ENCODE data around the gene WASF2. TPM values are rescaled to one million over a fixed set of nuclear protein-coding genes. Genes with fewer than 3 reads are reported as not detected.

The WASF2 gene
- total and polyA plus RNA-seq, 11 donors = 14.2 to 103 (median 47.9) TPM

DNA sequence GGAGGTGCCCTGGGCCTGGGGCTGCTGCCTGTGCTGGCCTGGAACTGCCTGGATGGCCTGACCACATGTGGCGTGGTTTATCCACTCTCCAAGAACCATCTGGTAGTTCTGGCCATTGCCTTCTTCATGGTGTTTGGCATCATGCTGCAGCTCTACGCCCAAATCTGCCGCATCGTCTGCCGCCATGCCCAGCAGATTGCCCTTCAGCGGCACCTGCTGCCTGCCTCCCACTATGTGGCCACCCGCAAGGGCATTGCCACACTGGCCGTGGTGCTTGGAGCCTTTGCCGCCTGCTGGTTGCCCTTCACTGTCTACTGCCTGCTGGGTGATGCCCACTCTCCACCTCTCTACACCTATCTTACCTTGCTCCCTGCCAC, 95.7 kb downstream of the WASF2 start:
- DNase-seq = no peak
- intact Hi-C loops (cut with DNase I) = loop anchor here (1.0 to 10.0 kb wide), 13 partner anchors 37 to 349 kb away; no protein-coding TSS in a partner anchor
- TF ChIP-seq POLR2A (IDR thresholded peaks at IDR 0.05) = no peak
- TF ChIP-seq, protein P1, sequence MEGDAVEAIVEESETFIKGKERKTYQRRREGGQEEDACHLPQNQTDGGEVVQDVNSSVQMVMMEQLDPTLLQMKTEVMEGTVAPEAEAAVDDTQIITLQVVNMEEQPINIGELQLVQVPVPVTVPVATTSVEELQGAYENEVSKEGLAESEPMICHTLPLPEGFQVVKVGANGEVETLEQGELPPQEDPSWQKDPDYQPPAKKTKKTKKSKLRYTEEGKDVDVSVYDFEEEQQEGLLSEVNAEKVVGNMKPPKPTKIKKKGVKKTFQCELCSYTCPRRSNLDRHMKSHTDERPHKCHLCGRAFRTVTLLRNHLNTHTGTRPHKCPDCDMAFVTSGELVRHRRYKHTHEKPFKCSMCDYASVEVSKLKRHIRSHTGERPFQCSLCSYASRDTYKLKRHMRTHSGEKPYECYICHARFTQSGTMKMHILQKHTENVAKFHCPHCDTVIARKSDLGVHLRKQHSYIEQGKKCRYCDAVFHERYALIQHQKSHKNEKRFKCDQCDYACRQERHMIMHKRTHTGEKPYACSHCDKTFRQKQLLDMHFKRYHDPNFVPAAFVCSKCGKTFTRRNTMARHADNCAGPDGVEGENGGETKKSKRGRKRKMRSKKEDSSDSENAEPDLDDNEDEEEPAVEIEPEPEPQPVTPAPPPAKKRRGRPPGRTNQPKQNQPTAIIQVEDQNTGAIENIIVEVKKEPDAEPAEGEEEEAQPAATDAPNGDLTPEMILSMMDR (IDR thresholded peaks at IDR 0.05) = no peak
- H3K27me3 ChIP-seq = no peaks in the 10 kb centered on the region
- no peak for ATAC-seq
- no peak overlapping the region for H3K27ac ChIP-seq
- H3K4me3 ChIP-seq = no peak overlapping the region
- WGBS, 4 donors = 94 to 98% (median 97%) methylated on average over 9 of the region's 9 CpGs
- H3K4me1 ChIP-seq = peaks cover 7 to 60% (median 37%) of the 10 kb centered on the region in 12 donors
- no peaks in the 10 kb centered on the region for H3K9me3 ChIP-seq
- H3K36me3 ChIP-seq = no peaks in the 10 kb centered on the region

DNA sequence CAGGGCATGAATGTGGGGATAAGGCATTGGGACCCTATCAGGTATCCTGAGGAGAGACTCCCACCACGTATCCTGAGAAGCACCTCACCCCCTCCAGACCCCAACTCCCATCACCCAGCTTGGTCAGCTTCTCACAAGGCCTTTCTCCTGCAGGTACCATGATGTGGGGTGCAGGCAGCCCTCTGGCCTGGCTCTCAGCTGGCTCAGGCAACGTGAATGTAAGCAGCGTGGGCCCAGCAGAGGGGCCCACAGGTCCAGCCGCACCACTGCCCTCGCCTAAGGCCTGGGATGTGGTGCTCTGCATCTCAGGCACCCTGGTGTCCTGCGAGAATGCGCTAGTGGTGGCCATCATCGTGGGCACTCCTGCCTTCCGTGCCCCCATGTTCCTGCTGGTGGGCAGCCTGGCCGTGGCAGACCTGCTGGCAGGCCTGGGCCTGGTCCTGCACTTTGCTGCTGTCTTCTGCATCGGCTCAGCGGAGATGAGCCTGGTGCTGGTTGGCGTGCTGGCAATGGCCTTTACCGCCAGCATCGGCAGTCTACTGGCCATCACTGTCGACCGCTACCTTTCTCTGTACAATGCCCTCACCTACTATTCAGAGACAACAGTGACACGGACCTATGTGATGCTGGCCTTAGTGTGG, 96.2 kb downstream of the WASF2 start:
- Histone ChIP-seq H3K4me3 (no peak overlapping the region), H3K36me3 (no peaks in the 10 kb centered on the region), H3K27ac (no peak overlapping the region), H3K9me3 (no peaks in the 10 kb centered on the region), H3K4me1 (peaks cover 7 to 56% (median 32%) of the 10 kb centered on the region in 12 donors), H3K27me3 (no peaks in the 10 kb centered on the region)
- ATAC-seq = no peak
- WGBS, 4 donors = 95 to 97% (median 96%) methylated on average over 12 to 18 of the region's 18 CpGs
- intact Hi-C loops (cut with DNase I) = loop anchor here (1.0 to 10.0 kb wide), 14 partner anchors 29 to 349 kb away; no protein-coding TSS in a partner anchor
- DNase-seq = no peak
- no peak for TF ChIP-seq POLR2A (IDR thresholded peaks at IDR 0.05)
- TF ChIP-seq, protein P1 (IDR thresholded peaks at IDR 0.05) = no peak

DNA sequence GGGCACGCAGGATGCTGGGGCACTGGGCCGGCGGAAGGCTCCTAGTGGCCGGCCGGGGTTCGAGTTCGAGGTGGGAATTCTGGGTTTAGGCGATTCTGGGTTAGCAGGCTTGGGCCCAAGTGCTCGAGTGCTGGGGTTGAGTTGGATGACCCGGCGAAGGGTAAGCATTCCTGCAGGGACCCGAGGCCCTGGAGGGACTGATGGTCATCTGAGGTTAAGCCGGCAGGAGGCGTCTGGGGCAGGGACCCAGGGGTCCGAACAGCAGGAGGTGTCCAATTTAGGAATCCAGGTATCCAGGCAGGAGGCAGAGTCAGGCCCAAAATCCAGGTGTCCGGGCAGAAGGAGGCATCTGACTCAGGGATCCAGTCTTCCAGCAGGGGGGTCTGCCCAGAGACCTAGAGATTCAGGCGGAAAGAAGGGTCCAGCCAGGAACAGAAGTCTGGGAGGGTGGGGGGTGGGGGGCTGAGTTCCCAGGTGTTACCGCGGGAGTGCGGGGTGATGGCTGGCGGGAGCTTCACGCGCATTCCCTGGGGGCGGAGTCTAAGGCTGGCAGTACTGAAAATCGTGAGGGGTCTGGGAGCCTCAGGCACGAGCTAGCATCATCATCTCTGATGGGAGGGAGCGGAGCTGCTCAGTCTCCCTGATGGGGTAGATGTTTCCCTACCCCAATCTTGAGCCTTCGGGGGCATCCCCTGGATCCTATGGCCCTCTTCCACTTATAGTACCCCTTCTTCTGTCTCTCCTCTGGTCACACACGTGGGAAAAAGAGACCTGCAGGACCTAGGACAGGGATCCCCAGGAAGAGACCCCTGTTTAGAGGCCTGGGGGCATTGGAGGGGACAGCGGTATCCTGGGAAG, 97.0 kb downstream of the WASF2 start:
- Histone ChIP-seq H3K4me3 (peak overlapping the region; percentile 32 to 78 (median 58)), H3K36me3 (no peaks in the 10 kb centered on the region), H3K27ac (peak overlapping the region in 11 of 12 donors; percentile 51 to 83 (median 71)), H3K9me3 (no peaks in the 10 kb centered on the region), H3K27me3 (no peaks in the 10 kb centered on the region), H3K4me1 (peaks cover 7 to 58% (median 31%) of the 10 kb centered on the region in 12 donors)
- no peak for ATAC-seq
- no peak for DNase-seq
- TF ChIP-seq, protein P1 (IDR thresholded peaks at IDR 0.05) = no peak
- no peak for TF ChIP-seq POLR2A (IDR thresholded peaks at IDR 0.05)
- 41 to 70% (median 46%) methylated on average over 17 to 30 of the region's 30 CpGs for WGBS, 4 donors
- intact Hi-C loops (cut with DNase I) = loop anchor here in 9 of 10 donors (2.0 to 10.0 kb wide), 10 partner anchors 28 to 348 kb away; no protein-coding TSS in a partner anchor
